ENCODE data around the gene SMC5.

- no peak for TF ChIP-seq CTCF (IDR thresholded peaks at IDR 0.05)
- TF ChIP-seq POLR2AphosphoS5 (IDR thresholded peaks at IDR 0.05), result peak; percentile 3 to 41
Observed at GRCh38 chr9:70390933-70391341, 132.2 kb downstream of the SMC5 start.

Data from esophagus muscularis mucosa (tissue), 3 donors.